ENCODE measurements around the gene RNF8.
A peak's percentile ranks its signal among the peaks of the same experiment; 100 is the strongest.

Gene RNF8

GRCh38 chr6:37313723-37314486 lies 39.9 kb upstream of the RNF8 start:
- no peaks in the 10 kb centered on the region for H3K27me3 ChIP-seq (replicated peaks; ENCODE audit: insufficient read depth, low read length)
- TF ChIP-seq CTCF (IDR thresholded peaks at IDR 0.05; ENCODE audit: low read length) (no peak), EZH2phosphoT487 (IDR thresholded peaks at IDR 0.05; ENCODE audit: low read length) (no peak), EZH2 (optimal IDR thresholded peaks at IDR 0.05; ENCODE audit: low read depth, low read length) (no peak)
- H3F3A ChIP-seq (ENCODE audit: insufficient read depth, low read length): peaks cover 15% of the 10 kb centered on the region
- H3K9ac ChIP-seq (ENCODE audit: low read length): no peak overlapping the region
- H3K9me2 ChIP-seq (replicated peaks; ENCODE audit: insufficient read depth, low read length): no peaks in the 10 kb centered on the region
- no peak overlapping the region for H3K4me2 ChIP-seq (ENCODE audit: low read depth, low read length)
- H3K4me1 ChIP-seq (ENCODE audit: low read length): peaks cover 60% of the 10 kb centered on the region
- no peak overlapping the region for H3K27ac ChIP-seq (ENCODE audit: low read length)
- no peaks in the 10 kb centered on the region for H3K79me2 ChIP-seq (ENCODE audit: low read length)
- no peak overlapping the region for H3K4me3 ChIP-seq (ENCODE audit: low read length)
- no peaks in the 10 kb centered on the region for H3K36me3 ChIP-seq (replicated peaks; ENCODE audit: insufficient read depth, low read length)
- no peaks in the 10 kb centered on the region for H4K20me1 ChIP-seq (ENCODE audit: insufficient read depth, low read length)
- DNase-seq: no peak
- H2AFZ ChIP-seq (ENCODE audit: low read length): no peak overlapping the region
- H3K9me3 ChIP-seq (replicated peaks; ENCODE audit: insufficient read depth, low read length): no peaks in the 10 kb centered on the region

- H3K9me2 ChIP-seq (replicated peaks; ENCODE audit: insufficient read depth, low read length): no peaks in the 10 kb centered on the region
- peak; percentile 76 for DNase-seq
- peaks cover 15% of the 10 kb centered on the region for H3F3A ChIP-seq (ENCODE audit: insufficient read depth, low read length)
- no peaks in the 10 kb centered on the region for H3K36me3 ChIP-seq (replicated peaks; ENCODE audit: insufficient read depth, low read length)
- H4K20me1 ChIP-seq (ENCODE audit: insufficient read depth, low read length): no peaks in the 10 kb centered on the region
- peaks cover 53% of the 10 kb centered on the region for H3K4me1 ChIP-seq (ENCODE audit: low read length)
- TF ChIP-seq CTCF (IDR thresholded peaks at IDR 0.05; ENCODE audit: low read length) (peak; percentile 89), EZH2phosphoT487 (IDR thresholded peaks at IDR 0.05; ENCODE audit: low read length) (no peak)
- no peaks in the 10 kb centered on the region for H3K79me2 ChIP-seq (ENCODE audit: low read length)
- no peak overlapping the region for H3K9ac ChIP-seq (ENCODE audit: low read length)
- no peak overlapping the region for H3K4me3 ChIP-seq (ENCODE audit: low read length)
- H3K4me2 ChIP-seq (ENCODE audit: low read depth, low read length): no peak overlapping the region
- H3K27ac ChIP-seq (ENCODE audit: low read length): no peak overlapping the region
- no peak overlapping the region for H2AFZ ChIP-seq (ENCODE audit: low read length)
- no peaks in the 10 kb centered on the region for H3K27me3 ChIP-seq (replicated peaks; ENCODE audit: insufficient read depth, low read length)
- no peaks in the 10 kb centered on the region for H3K9me3 ChIP-seq (replicated peaks; ENCODE audit: insufficient read depth, low read length)
Observed at GRCh38 chr6:37314487-37315156, 39.2 kb upstream of the RNF8 start.

GRCh38 chr6:37315157-37315515 lies 38.6 kb upstream of the RNF8 start:
- no peaks in the 10 kb centered on the region for H3K9me3 ChIP-seq (replicated peaks; ENCODE audit: insufficient read depth, low read length)
- H3K4me3 ChIP-seq (ENCODE audit: low read length): no peak overlapping the region
- H3K4me2 ChIP-seq (ENCODE audit: low read depth, low read length): no peak overlapping the region
- H4K20me1 ChIP-seq (ENCODE audit: insufficient read depth, low read length): no peaks in the 10 kb centered on the region
- no peak overlapping the region for H2AFZ ChIP-seq (ENCODE audit: low read length)
- no peak overlapping the region for H3K9ac ChIP-seq (ENCODE audit: low read length)
- DNase-seq: no peak
- peak overlapping the region; percentile 98; the same call in 1 of the 2 replicates for H3K27ac ChIP-seq (ENCODE audit: low read length)
- peaks cover 53% of the 10 kb centered on the region for H3K4me1 ChIP-seq (ENCODE audit: low read length)
- no peaks in the 10 kb centered on the region for H3K36me3 ChIP-seq (replicated peaks; ENCODE audit: insufficient read depth, low read length)
- H3K79me2 ChIP-seq (ENCODE audit: low read length): no peaks in the 10 kb centered on the region
- no peaks in the 10 kb centered on the region for H3K27me3 ChIP-seq (replicated peaks; ENCODE audit: insufficient read depth, low read length)
- peaks cover 15% of the 10 kb centered on the region for H3F3A ChIP-seq (ENCODE audit: insufficient read depth, low read length)
- TF ChIP-seq CTCF (IDR thresholded peaks at IDR 0.05; ENCODE audit: low read length): no peak
- no peak for TF ChIP-seq EZH2phosphoT487 (IDR thresholded peaks at IDR 0.05; ENCODE audit: low read length)
- TF ChIP-seq EZH2 (optimal IDR thresholded peaks at IDR 0.05; ENCODE audit: low read depth, low read length): no peak
- no peaks in the 10 kb centered on the region for H3K9me2 ChIP-seq (replicated peaks; ENCODE audit: insufficient read depth, low read length)
